CD4-positive, CD25-positive, alpha-beta regulatory T cell (primary cell): Measurements from ENCODE around the gene SLC2A2. TPM values are rescaled to one million over a fixed set of nuclear protein-coding genes. Genes with fewer than 3 reads are reported as not detected.

Experiments
- ATAC-seq, 2 donors: fragments of 150-1000 bp; cut with Tn5 transposase; one replicate each; pipeline ENCODE4 v1.10.0; 2021; ENCODE audit warnings: low read depth in 2 of 2, moderate number of reproducible peaks in 2 of 2, moderate library complexity in 1 of 2
- DNase-seq, 3 donors: peaks; one replicate each; pipeline versions ENCODE4 v3.0.0 to v3.0.0-alpha.2; 2012 to 2022; ENCODE audit warnings: mixed read lengths in 1 of 3
- H3K27ac ChIP-seq: one replicate; pipeline ENCODE4 v1.7.0; 2013; ENCODE audit warnings: mild to moderate bottlenecking, low read length; ENCODE audit not compliant: insufficient read depth, poor library complexity, severe bottlenecking
- H3K27me3 ChIP-seq: one replicate; pipeline ENCODE4 v1.7.0; 2013; ENCODE audit warnings: low read length; ENCODE audit not compliant: control insufficient read depth, insufficient read depth
- H3K36me3 ChIP-seq: one replicate; pipeline ENCODE4 v1.7.0; 2013; ENCODE audit warnings: mild to moderate bottlenecking, low read length, moderate library complexity; ENCODE audit not compliant: control insufficient read depth, insufficient read depth
- H3K4me1 ChIP-seq: 2 replicates; pipeline ENCODE4 v1.7.0; 2013; ENCODE audit warnings: mild to moderate bottlenecking, low read length; ENCODE audit not compliant: insufficient read depth, control insufficient read depth, poor library complexity, severe bottlenecking
- H3K4me3 ChIP-seq: one replicate; pipeline ENCODE4 v1.7.0; 2013; ENCODE audit warnings: low read depth, mild to moderate bottlenecking, low read length, moderate library complexity
- H3K9me3 ChIP-seq, 2 experiments: 1 replicate in 1 of 2; 2 replicates in 1 of 2; pipeline ENCODE4 v1.7.0; 2013; ENCODE audit warnings: low read length in 2 of 2, mild to moderate bottlenecking in 1 of 2, moderate library complexity in 1 of 2; ENCODE audit not compliant: control insufficient read depth in 2 of 2
- H3K27ac Mint-ChIP-seq, 3 donors: one replicate each; pipeline ENCODE4 v1.8.0; 2020 to 2022; ENCODE audit warnings: mild to moderate bottlenecking in 3 of 3, mixed read lengths in 3 of 3, moderate library complexity in 2 of 3
- H3K27me3 Mint-ChIP-seq: one replicate; pipeline ENCODE4 v1.8.0; 2022; ENCODE audit warnings: mild to moderate bottlenecking, mixed read lengths
- H3K36me3 Mint-ChIP-seq: one replicate; pipeline ENCODE4 v1.8.0; 2020; ENCODE audit warnings: mixed read lengths
- H3K4me1 Mint-ChIP-seq, 4 donors: one replicate each; pipeline ENCODE4 v1.8.0; 2020 to 2022; ENCODE audit warnings: mixed read lengths in 4 of 4, mild to moderate bottlenecking in 1 of 4
- H3K4me3 Mint-ChIP-seq, 4 donors: one replicate each; pipeline ENCODE4 v1.8.0; 2020 to 2022; ENCODE audit warnings: mild to moderate bottlenecking in 4 of 4, mixed read lengths in 4 of 4, moderate library complexity in 3 of 4
- H3K9me3 Mint-ChIP-seq, 7 donors: one replicate each; pipeline ENCODE4 v1.8.0; 2020 to 2022; ENCODE audit warnings: mixed read lengths in 7 of 7, mild to moderate bottlenecking in 3 of 7, moderate library complexity in 2 of 7
- polyA plus RNA-seq, 4 donors: library from polyadenylated mRNA; unstranded; fragments of 300-500 nt; fragmentation: Illumina TruSeq; gene quantifications; one replicate each; pipeline ENCODE4 v1.2.3, GENCODE V29; 2021
- total RNA-seq: library from RNA; stranded (reverse); gene quantifications from one replicate; pipeline ENCODE4 v1.2.3, GENCODE V29; 2022

SLC2A2 gene
- total and polyA plus RNA-seq, 5 donors from 2014 or later: not detected

DNA sequence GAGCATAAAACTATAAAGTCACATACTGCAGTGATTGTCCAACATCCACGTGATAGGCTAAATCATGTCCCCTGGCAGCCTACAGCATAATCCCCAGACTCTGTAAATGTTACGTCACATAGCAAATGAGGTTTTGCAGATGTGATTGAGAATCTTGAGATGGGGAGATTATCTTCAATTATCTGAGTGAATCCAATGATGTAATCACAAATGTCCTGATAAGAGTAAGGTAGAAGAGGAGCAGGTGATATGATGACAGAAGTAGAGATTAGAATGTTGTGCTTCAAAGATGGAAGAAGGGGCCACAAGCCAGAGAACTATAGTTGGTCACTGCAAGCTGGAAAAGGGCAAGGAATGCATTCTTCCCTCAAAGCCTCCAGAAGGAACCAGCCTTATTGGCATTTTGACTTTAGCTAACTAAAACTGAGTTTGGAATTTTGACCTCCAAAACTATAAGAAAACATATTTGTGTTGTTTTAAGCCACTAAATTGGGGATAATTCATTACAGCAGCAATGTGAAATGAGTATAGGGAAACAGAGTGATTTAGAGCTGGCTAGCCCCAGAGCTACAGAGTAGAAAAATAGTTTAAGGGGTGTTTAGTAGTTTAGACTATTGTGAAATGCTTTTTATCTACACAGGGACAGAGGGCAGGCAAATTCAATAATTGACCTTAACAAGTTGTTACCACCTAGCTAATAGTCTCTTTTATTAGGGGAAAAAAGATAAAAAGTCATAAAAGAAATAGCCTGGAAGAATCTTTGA is 15.2 kb downstream of the SLC2A2 start:
- Histone ChIP-seq H3K27me3 (peaks cover 21% of the 10 kb centered on the region), H3K4me3 (no peak overlapping the region), H3K27ac (no peak overlapping the region), H3K36me3 (no peaks in the 10 kb centered on the region), H3K4me1 (no peaks in the 10 kb centered on the region), H3K9me3 (no peaks in the 10 kb centered on the region)
- Mint-ChIP-seq H3K4me3 (no peak overlapping the region), H3K9me3 (peaks cover 0 to 3% (median 0%) of the 10 kb centered on the region in 7 donors), H3K27me3 (peaks cover 27% of the 10 kb centered on the region), H3K4me1 (no peaks in the 10 kb centered on the region), H3K36me3 (no peaks in the 10 kb centered on the region), H3K27ac (no peak overlapping the region)
- ATAC-seq (no peak), DNase-seq (no peak)

DNA sequence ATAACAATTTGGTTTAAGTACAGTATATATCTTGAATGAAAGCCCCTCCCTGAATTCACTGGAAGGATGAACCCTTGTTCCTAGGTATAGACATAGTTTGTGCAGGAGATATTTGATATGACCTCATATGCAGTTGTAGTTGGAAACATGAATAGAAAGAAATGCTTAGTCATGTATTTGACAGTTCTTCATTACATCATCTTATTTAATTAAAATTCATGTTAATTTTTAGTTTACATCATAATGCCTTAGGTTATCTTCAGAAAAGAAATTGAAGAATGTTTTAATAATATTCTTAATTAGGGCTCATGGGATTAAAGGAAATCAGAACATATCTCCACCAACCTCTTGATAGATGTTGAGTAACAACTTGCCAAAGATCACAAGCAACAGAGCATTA is 19.2 kb downstream of the SLC2A2 start:
- no peaks in the 10 kb centered on the region for H3K4me1 Mint-ChIP-seq
- H3K4me1 ChIP-seq: no peaks in the 10 kb centered on the region

DNA sequence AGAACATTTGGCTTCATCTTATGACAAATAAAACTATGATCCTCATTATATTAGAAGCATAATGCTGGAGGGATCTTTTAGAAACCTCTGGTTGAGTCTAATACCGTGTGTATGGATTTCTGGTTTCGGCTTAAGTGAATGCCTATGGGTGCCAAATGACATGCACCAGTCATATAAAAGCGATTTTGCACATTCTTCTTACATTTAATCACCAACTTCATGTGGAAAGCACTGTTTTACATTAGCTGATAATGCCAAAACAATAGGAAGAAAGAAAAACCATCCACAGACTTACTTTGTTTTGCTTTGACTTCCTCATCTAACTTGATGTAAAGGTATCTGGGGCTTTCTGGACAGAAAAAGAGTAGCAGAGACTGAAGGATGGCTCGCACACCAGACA is 20.9 kb downstream of the SLC2A2 start:
- no peak overlapping the region for H3K4me3 ChIP-seq
- H3K4me1 ChIP-seq: no peaks in the 10 kb centered on the region
- no peaks in the 10 kb centered on the region for H3K9me3 ChIP-seq
- Mint-ChIP-seq H3K27ac (no peak overlapping the region), H3K36me3 (no peaks in the 10 kb centered on the region), H3K9me3 (peaks cover 0 to 3% (median 0%) of the 10 kb centered on the region in 7 donors), H3K27me3 (peaks cover 11% of the 10 kb centered on the region), H3K4me1 (no peaks in the 10 kb centered on the region), H3K4me3 (no peak overlapping the region)
- DNase-seq (no peak), ATAC-seq (no peak)
- no peak overlapping the region for H3K27ac ChIP-seq
- H3K36me3 ChIP-seq: no peaks in the 10 kb centered on the region
- H3K27me3 ChIP-seq: peaks cover 11% of the 10 kb centered on the region

More for the DNA sequence above, 19.2 kb downstream of the SLC2A2 start:
- H3K9me3 Mint-ChIP-seq: peaks cover 0 to 3% (median 0%) of the 10 kb centered on the region in 7 donors
- H3K4me3 Mint-ChIP-seq: peak overlapping the region in 1 of 4 donors; percentile 40
- Histone ChIP-seq H3K4me3 (no peak overlapping the region), H3K9me3 (no peaks in the 10 kb centered on the region), H3K27ac (no peak overlapping the region), H3K36me3 (no peaks in the 10 kb centered on the region), H3K27me3 (peaks cover 20% of the 10 kb centered on the region)
- H3K36me3 Mint-ChIP-seq: no peaks in the 10 kb centered on the region
- DNase-seq: no peak
- ATAC-seq: no peak
- H3K27ac Mint-ChIP-seq: no peak overlapping the region
- H3K27me3 Mint-ChIP-seq: peaks cover 15% of the 10 kb centered on the region

DNA sequence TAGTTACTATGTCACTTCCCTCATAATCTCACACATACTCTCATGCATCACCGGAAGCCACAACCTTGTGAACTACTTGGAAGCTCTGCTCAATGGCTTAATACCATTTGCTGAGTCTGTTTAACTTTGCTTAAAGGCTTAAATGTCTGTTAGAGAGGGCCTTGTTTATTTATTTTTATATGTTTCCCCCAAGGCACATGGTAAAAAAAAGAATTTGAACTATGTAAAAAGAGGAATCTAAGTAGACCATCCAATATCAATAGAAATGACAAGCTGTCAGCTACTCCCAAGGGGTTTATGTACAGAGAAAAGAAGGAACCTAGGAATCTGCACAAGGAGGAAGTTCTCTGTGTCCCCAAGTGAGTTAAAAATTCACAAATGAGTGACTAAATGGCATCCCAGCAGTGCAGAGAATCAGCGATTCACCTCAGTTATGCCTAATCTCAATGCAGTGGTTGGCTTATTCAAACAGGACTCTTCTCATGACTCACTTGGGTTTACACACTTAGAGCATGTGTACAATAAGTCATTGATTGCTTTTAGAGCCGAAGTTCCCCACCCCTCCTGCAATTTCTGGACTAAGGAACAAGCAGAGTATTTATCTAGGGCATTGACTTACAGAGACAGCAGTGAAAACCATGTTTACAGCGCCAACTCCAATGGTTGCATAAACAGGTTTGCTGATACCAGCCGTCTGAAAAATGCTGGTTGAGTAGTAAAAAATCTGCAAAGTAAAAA is 24.4 kb downstream of the SLC2A2 start:
- H3K4me3 Mint-ChIP-seq: no peak overlapping the region
- no peaks in the 10 kb centered on the region for H3K9me3 Mint-ChIP-seq
- no peak for DNase-seq
- no peaks in the 10 kb centered on the region for H3K36me3 Mint-ChIP-seq
- H3K4me1 ChIP-seq: no peaks in the 10 kb centered on the region
- H3K9me3 ChIP-seq: no peaks in the 10 kb centered on the region
- H3K27ac ChIP-seq: no peak overlapping the region
- no peak for ATAC-seq
- H3K4me1 Mint-ChIP-seq: no peaks in the 10 kb centered on the region
- H3K27ac Mint-ChIP-seq: no peak overlapping the region
- peaks cover 10% of the 10 kb centered on the region for H3K27me3 Mint-ChIP-seq
- no peak overlapping the region for H3K4me3 ChIP-seq
- peaks cover 6% of the 10 kb centered on the region for H3K27me3 ChIP-seq
- no peaks in the 10 kb centered on the region for H3K36me3 ChIP-seq

DNA sequence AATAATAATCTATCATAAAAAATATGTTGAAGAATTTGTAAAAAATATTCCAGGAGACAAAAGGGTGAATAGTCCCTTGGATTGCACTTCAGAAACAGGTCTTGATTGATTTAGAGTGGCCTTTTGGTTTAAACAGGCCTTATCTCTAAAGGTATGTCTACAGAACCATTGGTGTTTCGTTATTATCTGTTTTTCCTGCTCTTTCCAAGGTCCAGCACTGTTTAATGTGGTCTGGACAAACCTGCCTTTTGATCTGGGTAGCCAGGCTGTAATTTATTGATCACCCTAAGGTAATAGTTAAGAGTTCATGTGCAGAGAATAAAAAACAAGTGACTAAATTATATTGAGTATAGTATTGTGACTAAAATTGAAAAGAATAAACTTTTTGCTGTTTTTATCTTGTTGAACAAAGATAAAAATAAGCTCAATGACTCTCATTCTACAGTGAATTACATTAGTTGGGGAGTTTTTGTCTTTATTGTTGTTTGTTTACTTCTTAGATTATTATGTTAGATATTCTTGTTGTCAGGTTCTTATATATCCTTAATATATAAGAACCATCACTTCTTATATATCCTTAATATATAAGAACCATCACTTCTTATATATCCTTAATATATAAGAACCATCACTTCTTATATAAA is 25.1 kb downstream of the SLC2A2 start:
- no peaks in the 10 kb centered on the region for H3K9me3 ChIP-seq
- H3K36me3 Mint-ChIP-seq: no peaks in the 10 kb centered on the region
- H3K27me3 Mint-ChIP-seq: peaks cover 9% of the 10 kb centered on the region
- H3K36me3 ChIP-seq: no peaks in the 10 kb centered on the region
- no peaks in the 10 kb centered on the region for H3K4me1 ChIP-seq
- H3K27ac Mint-ChIP-seq: no peak overlapping the region
- ATAC-seq (no peak), DNase-seq (no peak)
- no peak overlapping the region for H3K27ac ChIP-seq
- no peak overlapping the region for H3K4me3 Mint-ChIP-seq
- no peaks in the 10 kb centered on the region for H3K9me3 Mint-ChIP-seq
- H3K4me3 ChIP-seq: no peak overlapping the region
- H3K4me1 Mint-ChIP-seq: no peaks in the 10 kb centered on the region
- peaks cover 3% of the 10 kb centered on the region for H3K27me3 ChIP-seq

DNA sequence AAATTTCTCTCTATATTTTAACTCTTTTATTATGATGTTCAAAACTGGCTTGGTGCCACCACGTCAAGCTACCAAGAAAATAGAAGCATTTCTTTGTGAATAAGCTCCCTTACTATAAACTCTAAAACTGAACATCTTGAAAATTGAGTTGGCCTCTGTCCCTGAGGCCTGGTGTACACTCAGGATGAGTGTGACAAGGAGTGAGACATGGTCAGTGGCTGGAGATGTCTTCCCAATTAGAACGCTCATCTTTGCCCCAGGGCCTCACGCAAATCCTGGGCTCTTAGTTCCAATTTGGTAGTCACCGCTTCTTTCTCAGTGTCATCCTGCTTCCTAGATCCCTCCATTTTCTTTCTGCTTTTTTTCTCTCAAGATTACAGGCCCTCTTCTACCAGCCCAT is 26.2 kb downstream of the SLC2A2 start:
- H3K36me3 ChIP-seq: no peaks in the 10 kb centered on the region
- H3K4me1 ChIP-seq: no peaks in the 10 kb centered on the region
- no peak overlapping the region for H3K27ac ChIP-seq
- peaks cover 5% of the 10 kb centered on the region for H3K27me3 ChIP-seq
- Mint-ChIP-seq H3K36me3 (no peaks in the 10 kb centered on the region), H3K27me3 (peaks cover 9% of the 10 kb centered on the region), H3K27ac (no peak overlapping the region), H3K4me3 (no peak overlapping the region), H3K4me1 (no peaks in the 10 kb centered on the region), H3K9me3 (no peaks in the 10 kb centered on the region)
- DNase-seq (no peak), ATAC-seq (no peak)
- no peak overlapping the region for H3K4me3 ChIP-seq
- H3K9me3 ChIP-seq: no peaks in the 10 kb centered on the region

DNA sequence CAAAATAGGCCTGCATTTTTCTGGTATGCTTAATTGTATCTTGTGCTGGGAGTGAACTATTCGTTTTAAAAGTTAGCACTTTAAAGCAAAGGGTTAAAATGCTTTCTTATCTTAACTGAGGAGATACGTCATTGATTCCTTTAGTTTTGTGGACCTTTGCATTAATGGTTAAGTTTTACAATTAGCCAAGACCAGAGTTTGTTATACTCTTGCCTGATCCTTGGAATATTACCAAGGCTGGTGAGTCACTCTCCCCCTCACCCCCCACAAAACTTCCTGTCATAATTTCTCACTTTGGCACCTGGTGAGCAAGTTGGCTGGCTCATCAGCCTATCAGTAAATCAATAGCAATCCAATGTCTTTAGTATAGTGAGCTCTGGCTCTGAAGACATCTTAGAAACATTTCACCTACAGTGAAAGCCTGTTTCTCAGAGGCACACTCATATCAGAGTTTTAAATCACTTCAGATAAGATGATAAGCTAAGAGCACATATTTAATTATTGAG is 26.7 kb downstream of the SLC2A2 start:
- no peaks in the 10 kb centered on the region for H3K4me1 ChIP-seq
- H3K4me3 Mint-ChIP-seq: no peak overlapping the region
- no peak for DNase-seq
- no peaks in the 10 kb centered on the region for H3K9me3 ChIP-seq
- H3K27me3 Mint-ChIP-seq: peaks cover 9% of the 10 kb centered on the region
- no peak for ATAC-seq
- no peaks in the 10 kb centered on the region for H3K9me3 Mint-ChIP-seq
- no peaks in the 10 kb centered on the region for H3K36me3 Mint-ChIP-seq
- no peak overlapping the region for H3K4me3 ChIP-seq
- no peak overlapping the region for H3K27ac Mint-ChIP-seq
- H3K4me1 Mint-ChIP-seq: no peaks in the 10 kb centered on the region
- no peak overlapping the region for H3K27ac ChIP-seq
- H3K36me3 ChIP-seq: no peaks in the 10 kb centered on the region
- peaks cover 9% of the 10 kb centered on the region for H3K27me3 ChIP-seq
